NCI-H774 (cell line): ENCODE measurements around the gene ATP6V1E1.
"Not testable (repeated sequence)": the region's sequence is repeated elsewhere in the genome, so short reads cannot be mapped to it uniquely, and the experiment has no call there.

Source experiments
- DNase-seq: peaks from one replicate; lab custom pipeline; 2025; lab: John Stamatoyannopoulos, UW

ATP6V1E1 gene

DNA sequence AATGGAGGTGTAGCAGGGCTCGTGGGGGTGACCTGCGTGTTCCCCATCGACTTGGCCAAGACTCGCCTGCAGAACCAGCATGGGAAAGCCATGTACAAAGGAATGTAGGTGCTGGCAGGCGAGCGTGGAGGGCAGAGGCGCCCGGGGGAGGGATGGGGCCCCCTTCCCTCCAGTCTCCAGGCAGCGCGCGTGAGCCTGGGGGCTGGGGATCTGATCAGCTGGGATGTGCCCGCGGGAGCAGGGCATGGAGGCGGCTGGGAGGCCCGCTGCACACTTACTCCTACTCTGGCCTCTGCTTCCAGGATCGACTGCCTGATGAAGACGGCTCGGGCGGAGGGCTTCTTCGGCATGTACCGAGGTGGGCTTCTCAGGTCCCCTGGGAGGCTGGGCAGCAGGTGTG lies 47.5 kb downstream of the ATP6V1E1 start:
- no peak for DNase-seq

DNA sequence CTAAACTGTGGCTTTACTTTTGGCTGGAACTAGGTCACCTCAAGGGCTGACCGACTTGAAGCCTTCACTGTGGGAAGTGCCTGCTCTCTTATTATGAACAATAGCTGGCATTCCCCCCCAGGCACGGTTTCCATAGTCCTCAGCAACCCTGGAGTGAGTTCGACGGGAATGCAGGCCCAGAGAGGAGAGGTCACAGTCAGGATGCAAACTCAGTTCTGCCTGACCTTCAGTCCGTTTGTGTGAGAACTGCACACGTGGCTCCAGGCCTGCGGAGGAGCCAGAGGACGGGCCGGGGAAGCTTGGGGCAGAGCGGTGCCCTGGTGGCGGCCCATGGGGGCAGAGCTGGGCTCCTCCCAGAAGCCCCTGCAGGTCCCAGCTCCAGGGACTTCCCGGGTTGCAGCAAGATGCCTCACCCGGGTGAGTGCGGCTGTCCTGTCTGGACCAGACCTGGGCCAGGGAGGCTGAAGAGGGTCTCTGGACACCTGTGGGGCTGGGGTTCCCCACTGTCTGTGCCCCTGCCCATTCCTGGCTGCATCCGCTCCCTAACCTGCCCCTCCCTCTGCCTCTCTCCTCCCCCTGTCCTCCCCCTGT lies 48.0 kb downstream of the ATP6V1E1 start:
- DNase-seq: no peak

DNA sequence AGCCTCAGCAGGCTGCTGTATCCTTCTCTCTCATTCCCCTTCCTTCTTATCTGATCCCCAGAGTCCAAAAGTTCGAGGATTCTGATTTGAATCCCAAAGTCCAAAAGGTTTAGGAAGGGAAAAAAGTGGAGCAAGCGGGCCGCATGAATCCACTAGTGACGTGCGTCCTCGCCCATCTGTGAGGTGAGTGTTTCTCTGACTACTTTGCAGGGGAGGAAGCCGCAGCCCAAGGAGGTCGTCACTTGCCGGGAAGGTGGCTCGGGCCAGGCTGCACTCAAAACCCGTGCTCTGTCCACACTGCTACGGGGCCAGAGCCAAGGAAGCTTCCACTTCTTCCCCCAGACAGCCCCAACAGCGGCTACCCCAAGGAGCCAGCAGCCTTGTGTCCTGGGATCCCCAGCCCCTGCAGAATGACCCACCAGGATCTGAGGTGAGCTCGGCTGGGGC lies 49.0 kb downstream of the ATP6V1E1 start:
- DNase-seq: no peak

DNA sequence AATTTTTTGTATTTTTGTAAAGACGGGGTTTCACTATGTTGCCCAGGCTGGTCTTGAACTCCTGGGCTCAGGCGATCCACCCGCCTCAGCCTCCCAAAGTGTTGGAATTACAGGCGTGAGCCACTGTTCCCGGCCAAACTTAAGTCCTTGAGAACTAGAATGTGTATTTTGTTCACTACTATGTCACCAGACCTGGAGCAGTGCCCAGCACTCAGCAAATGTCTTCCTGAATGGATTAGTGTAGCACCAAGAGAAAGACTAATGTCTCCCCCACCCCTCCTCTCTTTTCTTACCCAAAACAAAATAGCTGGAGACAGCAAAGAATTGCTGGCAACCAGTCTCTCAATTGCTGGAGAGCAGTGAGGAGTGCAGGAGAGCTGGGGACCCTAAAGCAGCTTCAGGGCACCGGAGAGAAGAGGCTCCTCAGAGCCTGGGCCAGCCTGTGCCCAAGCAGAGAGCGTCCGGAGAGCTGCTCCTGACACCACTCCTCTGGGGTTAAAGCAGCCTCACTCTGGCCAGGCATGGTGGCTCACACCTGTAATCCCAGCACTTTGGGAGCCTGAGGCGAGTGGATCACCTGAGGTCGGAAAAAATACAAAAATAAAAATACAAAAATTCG lies 50.3 kb downstream of the ATP6V1E1 start:
- no peak for DNase-seq

DNA sequence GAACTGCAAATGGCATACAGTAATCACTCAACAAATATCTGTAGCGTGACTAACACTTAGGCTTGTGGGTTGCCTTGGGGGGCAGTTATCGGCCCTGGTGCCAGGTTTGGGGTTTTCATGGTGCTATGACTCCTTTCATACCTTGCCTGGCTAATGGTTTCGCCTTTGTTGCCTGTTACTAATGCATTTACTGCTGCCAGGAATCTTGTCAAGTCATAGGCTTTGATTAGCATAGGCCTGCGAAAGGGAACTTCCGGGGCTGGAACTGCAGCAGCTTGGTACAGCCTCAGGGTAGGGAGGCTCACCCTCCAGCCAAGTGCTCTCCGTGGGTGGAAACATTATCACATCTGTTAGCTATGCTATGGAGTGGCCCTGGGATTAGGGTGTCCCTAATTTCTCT lies 52.1 kb downstream of the ATP6V1E1 start:
- no peak for DNase-seq

DNA sequence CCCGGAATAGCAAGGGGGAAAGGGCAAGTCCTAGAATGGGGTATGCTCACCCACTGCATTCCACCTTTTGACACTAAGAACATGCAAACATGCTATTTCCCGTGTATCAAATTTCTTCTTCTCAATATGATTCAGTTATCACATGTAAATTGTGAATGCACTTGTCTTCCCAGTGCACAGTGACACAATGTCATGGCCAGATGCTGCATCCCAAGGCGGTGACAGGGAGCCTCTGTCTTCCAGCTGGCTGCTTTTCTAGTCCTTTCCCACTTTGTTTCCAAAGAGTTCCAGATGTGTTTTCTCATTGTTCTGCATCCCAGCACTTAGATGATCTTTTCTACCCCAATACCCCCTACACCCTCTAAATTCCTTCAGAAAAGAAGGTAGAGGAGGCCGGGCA lies 52.9 kb downstream of the ATP6V1E1 start:
- no peak for DNase-seq

DNA sequence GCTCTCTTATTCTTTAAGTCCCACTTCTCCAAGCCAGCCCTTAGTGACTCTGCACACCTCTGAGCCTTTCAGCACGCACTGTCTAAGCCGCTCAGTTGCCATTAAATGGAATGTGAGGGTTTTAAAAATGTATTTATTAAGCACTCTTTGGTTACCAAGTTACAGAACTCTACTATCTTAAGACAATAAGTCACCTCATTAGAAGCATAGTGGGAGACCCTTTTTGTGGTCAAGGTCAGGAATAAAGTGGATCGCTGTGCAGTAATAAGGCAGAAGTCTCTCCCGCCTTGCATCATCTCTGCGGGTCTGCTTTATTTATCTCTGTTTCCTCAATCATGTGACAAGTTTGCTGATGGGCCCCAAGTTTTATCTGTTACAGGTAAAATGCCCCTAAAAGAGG lies 53.4 kb downstream of the ATP6V1E1 start:
- no peak for DNase-seq

DNA sequence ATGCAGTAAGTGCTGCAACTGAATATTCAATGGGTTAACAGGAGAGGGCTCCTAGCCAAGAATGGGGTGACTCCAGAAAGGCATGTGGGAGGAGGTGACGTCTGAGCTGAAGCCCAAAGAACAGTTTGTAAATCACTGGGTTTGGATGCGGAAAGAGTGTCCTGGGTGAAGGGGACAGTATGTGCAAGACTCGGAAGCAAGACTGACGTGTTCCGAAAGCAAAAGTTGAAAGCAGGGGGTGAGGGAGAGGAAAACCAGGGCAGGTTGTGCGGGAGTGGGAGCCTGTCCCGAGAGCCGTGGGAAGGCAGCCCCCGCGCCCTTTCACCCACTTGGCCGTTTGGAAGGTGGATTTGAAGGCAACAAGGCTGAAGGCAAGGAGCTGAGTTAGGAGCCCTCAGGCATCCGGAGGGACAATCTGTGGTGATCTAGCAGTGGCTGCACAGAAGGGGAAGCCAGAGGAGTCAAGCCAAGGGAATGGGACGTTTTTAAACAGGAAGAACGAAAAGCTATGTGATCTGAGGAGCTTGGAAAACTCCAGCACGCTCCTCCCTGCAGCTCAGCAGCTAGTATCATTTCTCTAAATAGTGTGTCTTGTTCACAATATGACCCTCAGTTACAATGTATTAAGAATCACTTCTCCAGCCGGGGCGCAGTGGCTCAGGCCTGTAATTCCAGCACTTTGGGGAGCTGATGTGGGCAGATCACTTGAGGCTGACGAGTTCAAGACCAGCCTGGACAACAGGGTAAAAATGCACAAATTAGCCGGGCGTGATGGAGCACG lies 57.5 kb downstream of the ATP6V1E1 start:
- DNase-seq: no peak

DNA sequence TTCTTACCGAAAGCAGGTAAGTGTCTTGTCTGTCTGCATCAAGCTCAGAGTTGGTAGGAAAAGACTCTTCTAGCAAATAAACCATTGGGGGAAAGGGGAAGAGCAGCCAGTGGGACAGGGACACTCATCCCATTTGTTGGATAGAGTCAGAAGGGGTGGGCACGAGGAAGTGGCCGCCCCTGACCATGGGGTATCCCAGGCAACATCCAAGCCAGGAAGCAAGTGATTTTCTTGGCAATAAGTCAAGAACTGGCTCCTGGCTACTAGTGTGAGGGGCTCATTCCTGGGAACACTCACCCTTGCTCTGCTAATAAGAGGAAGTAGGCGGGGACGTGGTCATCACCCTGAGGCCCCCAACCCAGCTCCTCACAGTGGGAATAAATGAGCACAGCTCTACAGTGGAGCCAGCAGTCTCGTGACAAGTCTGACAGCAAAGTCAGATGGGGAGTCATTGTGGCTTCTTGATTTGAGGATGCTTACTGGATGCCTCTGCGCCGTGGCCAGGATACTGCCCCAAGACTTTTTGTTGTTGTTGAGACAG lies 58.5 kb downstream of the ATP6V1E1 start:
- no peak for DNase-seq

DNA sequence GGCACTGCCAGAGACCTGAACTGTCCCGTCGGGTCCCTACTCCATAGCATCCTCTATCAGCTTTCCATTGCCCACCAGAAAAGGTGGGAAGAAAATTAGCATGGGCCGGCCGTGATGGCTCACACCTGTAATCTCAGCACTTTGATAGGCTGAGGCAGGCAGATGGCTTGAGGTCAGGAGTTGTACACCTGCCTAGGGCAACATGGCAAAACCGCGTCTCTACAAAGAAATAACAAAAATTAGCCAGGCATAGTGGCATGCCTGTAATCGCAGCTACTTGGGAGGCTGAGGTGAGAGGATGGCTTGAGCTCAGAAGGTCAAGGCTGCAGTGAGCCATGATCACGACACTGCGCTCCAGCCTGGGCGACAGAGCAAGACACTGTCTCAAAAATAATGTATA lies 61.8 kb downstream of the ATP6V1E1 start:
- no peak for DNase-seq

DNA sequence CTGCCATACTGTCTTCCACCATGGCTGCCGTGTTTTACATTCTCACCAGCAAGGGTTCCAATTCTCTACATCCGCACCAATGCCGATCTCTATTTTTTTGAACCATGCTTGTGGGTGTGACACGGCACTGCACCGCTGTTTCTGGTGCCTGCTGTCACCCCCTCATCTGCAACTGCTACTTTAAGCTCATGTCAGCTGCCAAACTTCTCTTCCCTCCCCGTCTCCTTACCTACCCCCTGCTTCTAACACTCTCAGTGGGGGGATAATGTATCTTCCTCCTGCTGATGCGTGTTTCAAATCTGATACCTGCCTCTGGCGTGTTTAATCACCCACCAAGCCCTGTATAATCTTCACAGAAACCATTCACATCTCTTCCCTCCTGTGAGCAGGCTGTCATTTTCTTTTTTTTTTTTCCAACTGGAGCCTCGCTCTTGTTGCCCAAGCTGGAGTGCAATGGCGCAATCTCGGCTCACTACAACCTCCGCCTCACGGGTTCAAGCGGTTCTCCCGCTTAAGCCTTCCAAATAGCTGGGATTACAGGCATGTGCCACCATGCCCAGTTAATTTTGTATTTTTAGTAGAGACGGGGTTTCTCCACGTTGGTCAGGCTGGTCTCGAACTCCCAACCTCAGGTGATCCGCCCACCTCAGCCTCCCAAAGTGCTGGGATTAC lies 62.4 kb downstream of the ATP6V1E1 start:
- DNase-seq: not testable (repeated sequence)

DNA sequence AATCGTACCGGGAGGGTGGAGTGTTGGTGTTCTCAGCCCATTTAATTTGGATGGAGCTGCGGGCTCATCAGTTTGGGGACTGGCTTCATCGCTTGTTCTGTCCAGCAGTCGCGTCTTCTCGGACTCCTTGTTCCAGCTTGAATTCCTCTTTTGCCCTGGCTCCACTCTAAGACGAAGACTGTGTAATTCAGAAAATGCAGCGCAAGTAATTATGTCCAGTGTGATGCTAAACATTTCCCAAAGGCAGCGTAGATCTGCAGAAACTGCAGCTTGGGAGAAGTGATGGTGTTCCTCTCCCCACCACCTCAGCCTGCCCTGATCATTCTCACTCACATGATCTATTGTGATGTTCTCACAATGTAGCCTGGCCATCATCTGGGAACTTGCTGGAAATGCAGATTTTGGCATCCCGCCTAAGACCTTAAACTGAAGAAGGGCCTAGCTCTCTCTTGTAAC lies 64.6 kb downstream of the ATP6V1E1 start:
- no peak for DNase-seq

DNA sequence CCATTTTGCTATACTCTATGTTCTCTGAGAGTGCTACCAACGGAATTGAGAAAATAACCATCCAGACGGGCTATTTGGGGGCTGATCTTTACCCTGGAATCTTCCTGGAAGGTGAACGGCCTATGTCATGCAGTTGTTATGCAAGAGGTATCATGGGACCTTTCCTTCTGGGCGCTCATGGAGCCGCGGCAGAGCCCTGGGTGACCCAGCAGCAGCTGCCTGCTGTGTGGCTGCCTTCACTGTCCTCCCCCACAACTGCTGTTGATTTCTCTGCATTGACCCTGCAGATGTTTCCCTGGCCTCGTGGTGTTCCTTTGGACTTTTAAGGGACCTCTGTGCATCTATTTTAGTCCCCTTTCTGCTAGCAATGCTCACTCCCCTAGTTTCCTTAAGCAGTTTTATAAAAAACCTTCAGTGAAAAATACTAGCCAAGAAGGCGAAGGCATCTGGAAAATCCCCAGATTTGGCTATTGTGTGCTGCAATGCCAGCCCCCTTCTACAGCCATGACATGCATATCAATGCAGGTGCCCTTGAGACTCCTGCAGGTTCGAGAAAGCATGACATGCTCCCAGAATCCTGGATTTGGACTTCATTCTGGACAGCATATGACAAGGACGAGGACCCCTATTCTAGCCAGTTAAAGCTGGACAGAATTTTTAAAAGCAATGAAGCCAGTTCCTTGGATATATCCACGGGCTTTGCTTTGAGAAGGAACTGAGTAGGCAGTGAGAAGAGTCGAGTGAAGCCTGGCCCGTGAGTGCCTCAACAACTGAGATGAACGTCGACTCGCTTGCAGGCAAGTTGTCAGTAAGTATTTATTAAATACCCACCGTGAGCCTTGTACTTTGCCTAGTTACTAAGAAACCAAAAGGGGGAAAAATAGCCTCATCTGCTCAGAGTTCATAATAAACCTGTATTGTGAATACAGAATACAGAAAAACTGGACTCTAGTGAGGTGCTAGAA lies 65.4 kb downstream of the ATP6V1E1 start, which contains the start of gene SLC25A18:
Gene SLC25A18 (plus strand): TSS at position 593 of the 965 bp plus-strand sequence. CDS start 16,447 bp downstream, outside the sequence.
- DNase-seq: no peak

DNA sequence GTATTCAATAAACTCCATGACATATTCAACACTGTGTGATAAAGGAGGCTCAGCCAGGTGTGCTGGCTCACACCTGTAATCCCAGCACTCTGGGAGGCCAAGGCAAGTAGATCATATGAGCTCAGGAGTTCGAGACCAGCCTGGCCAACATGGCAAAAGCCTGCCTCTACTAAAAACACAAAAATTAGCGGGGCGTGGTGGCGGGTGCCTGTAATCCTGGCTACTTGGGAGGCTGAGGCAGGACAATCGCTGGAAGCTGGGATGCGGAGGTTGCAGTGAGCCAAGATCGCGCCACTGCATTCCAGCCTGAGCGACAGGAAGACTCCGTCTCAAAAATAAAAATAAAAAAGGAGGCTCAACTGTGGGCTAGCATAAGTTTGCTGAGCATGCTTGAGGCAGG lies 69.4 kb downstream of the ATP6V1E1 start:
- DNase-seq: no peak

DNA sequence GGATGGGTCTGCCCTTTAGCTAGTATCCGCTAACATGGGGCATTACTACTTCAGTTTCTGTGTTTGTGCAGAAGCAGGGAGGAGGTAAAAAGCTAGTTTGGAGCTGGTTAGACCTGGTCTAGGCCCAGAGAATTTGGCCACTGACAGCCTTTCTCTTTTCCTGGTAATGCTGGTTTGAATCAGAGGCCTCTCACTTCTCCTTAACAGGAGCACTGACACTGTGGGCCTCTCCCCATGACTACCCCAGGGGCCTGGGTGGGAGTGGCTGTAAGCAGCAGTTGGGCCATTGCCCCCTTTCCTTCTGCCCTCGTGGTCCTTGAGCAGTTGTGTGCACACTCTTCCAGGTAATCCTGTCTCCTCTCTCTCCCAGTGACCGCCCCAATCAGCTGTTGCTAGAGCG lies 73.7 kb downstream of the ATP6V1E1 start:
- DNase-seq: no peak

DNA sequence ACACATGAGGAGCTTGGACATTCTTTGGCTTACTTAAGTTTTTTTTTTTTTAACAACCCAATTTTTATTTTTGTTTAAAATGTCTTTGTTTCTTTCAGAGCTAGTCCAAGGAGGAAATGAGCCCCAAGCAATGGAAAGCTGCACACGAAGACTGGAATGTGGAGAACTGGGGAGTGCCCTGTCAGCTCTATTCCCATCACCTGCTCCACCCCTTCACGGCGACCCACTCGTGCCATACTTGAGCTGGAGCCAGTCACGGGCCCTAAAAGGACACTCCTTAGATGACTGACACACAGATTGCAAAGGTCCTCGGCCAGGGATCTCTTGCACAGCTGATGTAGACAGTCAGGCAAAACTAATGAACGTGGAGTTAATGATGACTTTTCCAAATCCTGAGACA lies 75.8 kb downstream of the ATP6V1E1 start:
- DNase-seq: no peak

DNA sequence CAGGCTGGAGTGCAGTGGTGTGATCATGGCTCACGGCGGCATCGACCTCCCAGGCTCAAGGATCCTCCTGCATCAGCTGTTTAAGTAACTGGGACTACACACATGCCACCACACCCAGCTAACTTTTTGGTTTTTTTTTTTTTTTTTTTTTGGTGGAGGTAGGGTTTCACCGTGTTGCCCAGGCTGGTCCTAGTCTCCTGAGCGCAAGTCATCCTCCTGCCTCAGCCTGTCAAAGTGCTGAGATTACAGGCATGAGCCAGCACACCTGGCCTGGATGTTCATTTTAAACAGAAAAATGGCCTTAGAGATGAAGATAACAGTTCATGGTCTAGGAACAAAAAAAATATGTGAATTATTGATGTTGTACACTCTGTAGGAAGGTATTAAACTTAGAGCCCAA lies 78.9 kb downstream of the ATP6V1E1 start:
- no peak for DNase-seq

DNA sequence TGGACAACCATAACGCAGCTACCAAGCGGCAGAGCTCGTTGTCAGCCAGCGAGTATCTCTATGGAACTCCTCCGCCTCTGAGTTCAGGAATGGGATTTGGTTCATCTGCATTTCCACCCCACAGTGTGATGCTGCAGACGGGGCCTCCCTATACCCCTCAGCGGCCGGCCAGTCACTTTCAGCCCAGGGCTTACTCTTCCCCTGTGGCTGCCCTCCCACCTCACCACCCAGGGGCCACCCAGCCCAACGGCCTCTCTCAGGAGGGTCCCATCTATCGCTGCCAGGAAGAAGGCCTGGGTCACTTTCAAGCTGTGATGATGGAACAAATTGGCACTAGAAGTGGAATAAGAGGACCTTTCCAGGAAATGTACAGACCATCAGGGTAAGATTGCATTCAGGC lies 79.4 kb downstream of the ATP6V1E1 start:
- no peak for DNase-seq

DNA sequence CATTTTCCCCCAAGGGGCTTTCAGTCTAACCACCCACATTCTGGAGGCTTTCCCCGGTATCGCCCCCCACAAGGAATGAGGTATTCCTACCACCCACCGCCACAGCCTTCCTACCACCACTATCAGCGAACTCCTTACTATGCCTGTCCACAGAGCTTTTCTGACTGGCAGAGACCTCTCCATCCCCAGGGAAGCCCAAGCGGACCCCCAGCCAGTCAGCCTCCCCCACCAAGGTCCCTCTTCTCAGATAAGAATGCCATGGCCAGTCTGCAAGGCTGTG lies 79.9 kb downstream of the ATP6V1E1 start:
- no peak for DNase-seq

DNA sequence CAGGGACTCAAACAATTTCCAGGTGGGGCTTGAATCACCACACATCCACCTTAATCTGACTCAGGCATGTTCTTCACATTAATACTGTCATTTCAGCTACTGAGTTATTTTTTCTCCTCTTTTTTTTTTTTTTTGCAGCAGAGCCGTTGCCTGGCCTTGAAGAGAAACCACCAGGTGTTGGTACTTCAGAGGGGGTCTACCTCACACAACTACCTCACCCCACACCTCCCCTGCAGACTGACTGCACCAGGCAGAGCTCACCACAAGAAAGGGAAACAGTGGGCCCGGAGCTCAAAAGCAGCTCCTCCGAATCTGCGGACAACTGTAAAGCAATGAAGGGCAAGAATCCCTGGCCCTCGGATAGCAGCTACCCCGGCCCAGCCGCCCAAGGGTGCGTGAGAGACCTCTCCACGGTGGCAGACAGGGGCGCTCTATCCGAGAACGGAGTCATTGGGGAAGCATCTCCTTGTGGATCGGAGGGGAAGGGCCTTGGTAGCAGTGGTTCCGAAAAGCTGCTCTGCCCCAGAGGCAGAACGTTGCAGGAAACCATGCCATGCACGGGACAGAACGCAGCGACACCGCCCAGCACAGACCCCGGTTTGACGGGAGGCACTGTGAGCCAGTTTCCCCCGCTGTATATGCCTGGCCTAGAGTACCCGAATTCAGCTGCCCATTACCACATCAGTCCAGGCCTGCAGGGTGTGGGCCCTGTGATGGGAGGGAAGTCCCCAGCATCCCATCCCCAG lies 80.4 kb downstream of the ATP6V1E1 start:
- DNase-seq: no peak

DNA sequence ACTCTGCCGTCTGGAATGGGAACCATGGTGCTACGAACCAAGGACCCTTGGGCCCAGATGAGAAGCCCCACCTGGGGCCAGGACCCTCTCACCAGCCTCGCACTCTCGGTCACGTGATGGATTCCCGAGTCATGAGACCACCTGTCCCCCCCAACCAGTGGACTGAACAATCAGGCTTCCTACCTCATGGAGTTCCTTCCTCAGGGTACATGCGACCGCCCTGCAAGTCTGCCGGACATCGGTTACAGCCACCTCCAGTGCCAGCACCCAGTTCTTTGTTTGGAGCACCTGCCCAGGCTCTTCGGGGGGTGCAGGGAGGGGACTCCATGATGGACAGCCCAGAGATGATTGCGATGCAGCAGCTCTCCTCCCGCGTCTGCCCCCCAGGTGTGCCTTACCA lies 86.1 kb downstream of the ATP6V1E1 start:
- DNase-seq: no peak
